CD4-positive, CD25-positive, alpha-beta regulatory T cell (primary cell): ENCODE results near the gene AKR1D1. TPM values are rescaled to one million over a fixed set of nuclear protein-coding genes. Genes with fewer than 3 reads are reported as not detected.
"Not testable (repeated sequence)": the region's sequence is repeated elsewhere in the genome, so short reads cannot be mapped to it uniquely, and the experiment has no call there.

Experiments used
- ATAC-seq, 2 donors: fragments of 150-1000 bp; cut with Tn5 transposase; one replicate each; pipeline ENCODE4 v1.10.0; 2021; ENCODE audit warnings: low read depth in 2 of 2, moderate number of reproducible peaks in 2 of 2, moderate library complexity in 1 of 2
- DNase-seq, 3 donors: peaks; one replicate each; pipeline versions ENCODE4 v3.0.0 to v3.0.0-alpha.2; 2012 to 2022; ENCODE audit warnings: mixed read lengths in 1 of 3
- H3K27ac ChIP-seq: one replicate; pipeline ENCODE4 v1.7.0; 2013; ENCODE audit warnings: mild to moderate bottlenecking, low read length; ENCODE audit not compliant: insufficient read depth, poor library complexity, severe bottlenecking
- H3K27me3 ChIP-seq: one replicate; pipeline ENCODE4 v1.7.0; 2013; ENCODE audit warnings: low read length; ENCODE audit not compliant: control insufficient read depth, insufficient read depth
- H3K36me3 ChIP-seq: one replicate; pipeline ENCODE4 v1.7.0; 2013; ENCODE audit warnings: mild to moderate bottlenecking, low read length, moderate library complexity; ENCODE audit not compliant: control insufficient read depth, insufficient read depth
- H3K4me1 ChIP-seq: 2 replicates; pipeline ENCODE4 v1.7.0; 2013; ENCODE audit warnings: mild to moderate bottlenecking, low read length; ENCODE audit not compliant: insufficient read depth, control insufficient read depth, poor library complexity, severe bottlenecking
- H3K4me3 ChIP-seq: one replicate; pipeline ENCODE4 v1.7.0; 2013; ENCODE audit warnings: low read depth, mild to moderate bottlenecking, low read length, moderate library complexity
- H3K9me3 ChIP-seq, 2 experiments: 1 replicate in 1 of 2; 2 replicates in 1 of 2; pipeline ENCODE4 v1.7.0; 2013; ENCODE audit warnings: low read length in 2 of 2, mild to moderate bottlenecking in 1 of 2, moderate library complexity in 1 of 2; ENCODE audit not compliant: control insufficient read depth in 2 of 2
- H3K27ac Mint-ChIP-seq, 3 donors: one replicate each; pipeline ENCODE4 v1.8.0; 2020 to 2022; ENCODE audit warnings: mild to moderate bottlenecking in 3 of 3, mixed read lengths in 3 of 3, moderate library complexity in 2 of 3
- H3K27me3 Mint-ChIP-seq: one replicate; pipeline ENCODE4 v1.8.0; 2022; ENCODE audit warnings: mild to moderate bottlenecking, mixed read lengths
- H3K36me3 Mint-ChIP-seq: one replicate; pipeline ENCODE4 v1.8.0; 2020; ENCODE audit warnings: mixed read lengths
- H3K4me1 Mint-ChIP-seq, 4 donors: one replicate each; pipeline ENCODE4 v1.8.0; 2020 to 2022; ENCODE audit warnings: mixed read lengths in 4 of 4, mild to moderate bottlenecking in 1 of 4
- H3K4me3 Mint-ChIP-seq, 4 donors: one replicate each; pipeline ENCODE4 v1.8.0; 2020 to 2022; ENCODE audit warnings: mild to moderate bottlenecking in 4 of 4, mixed read lengths in 4 of 4, moderate library complexity in 3 of 4
- H3K9me3 Mint-ChIP-seq, 7 donors: one replicate each; pipeline ENCODE4 v1.8.0; 2020 to 2022; ENCODE audit warnings: mixed read lengths in 7 of 7, mild to moderate bottlenecking in 3 of 7, moderate library complexity in 2 of 7
- polyA plus RNA-seq, 4 donors: library from polyadenylated mRNA; unstranded; fragments of 300-500 nt; fragmentation: Illumina TruSeq; gene quantifications; one replicate each; pipeline ENCODE4 v1.2.3, GENCODE V29; 2021
- total RNA-seq: library from RNA; stranded (reverse); gene quantifications from one replicate; pipeline ENCODE4 v1.2.3, GENCODE V29; 2022

AKR1D1 gene
- total and polyA plus RNA-seq, 5 donors from 2014 or later, result not detected

DNA sequence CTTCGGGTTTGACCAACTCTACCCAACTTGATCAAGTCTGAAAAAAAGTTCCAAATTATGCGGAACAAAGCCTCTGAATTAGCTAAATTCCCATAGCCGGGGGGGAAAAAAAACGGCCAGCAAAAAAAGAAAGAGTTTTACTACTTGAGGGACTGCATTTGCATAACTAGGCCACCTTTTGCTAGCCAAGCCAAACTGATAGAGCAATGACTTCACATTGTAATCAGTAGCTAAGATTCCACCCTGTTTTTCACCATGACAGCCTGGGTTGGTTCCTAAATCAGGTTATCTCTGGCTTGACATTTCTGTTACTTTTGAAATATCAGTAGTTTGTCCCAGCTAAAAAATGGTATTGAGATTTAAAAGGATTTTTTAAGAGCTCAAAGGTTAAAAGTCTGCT lies 43.0 kb upstream of the AKR1D1 start:
- DNase-seq (no peak), ATAC-seq (no peak)
- H3K4me3 ChIP-seq, result no peak overlapping the region
- Mint-ChIP-seq H3K27ac (no peak overlapping the region), H3K4me1 (no peaks in the 10 kb centered on the region), H3K9me3 (peaks cover 0 to 7% (median 3%) of the 10 kb centered on the region in 7 donors), H3K36me3 (peaks cover 4% of the 10 kb centered on the region), H3K27me3 (peaks cover 7% of the 10 kb centered on the region), H3K4me3 (no peak overlapping the region)
- H3K27ac ChIP-seq, result no peak overlapping the region
- no peaks in the 10 kb centered on the region for H3K4me1 ChIP-seq
- peaks cover 0 to 3% of the 10 kb centered on the region in 2 experiments for H3K9me3 ChIP-seq
- H3K27me3 ChIP-seq, result no peaks in the 10 kb centered on the region
- H3K36me3 ChIP-seq, result no peaks in the 10 kb centered on the region

DNA sequence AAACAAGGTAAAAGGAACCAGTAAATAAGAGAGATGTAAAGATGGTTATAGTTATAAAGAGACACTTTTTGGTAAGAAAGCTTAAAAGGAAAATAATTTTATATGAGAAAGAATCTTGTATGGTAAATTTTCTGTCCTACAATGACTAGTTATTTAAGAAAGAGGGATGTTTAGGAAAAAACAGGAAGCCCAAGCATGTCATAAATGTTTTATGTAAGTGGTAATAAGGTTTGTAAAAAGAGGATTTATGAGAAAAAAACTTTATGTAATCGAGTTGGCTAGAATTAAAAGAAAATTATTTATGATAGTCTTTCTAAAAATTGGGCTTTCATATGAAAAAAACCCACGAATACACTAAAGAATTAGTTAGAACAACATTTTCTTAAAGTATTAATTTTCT lies 40.1 kb upstream of the AKR1D1 start:
- no peak for ATAC-seq
- Histone ChIP-seq H3K36me3 (no peaks in the 10 kb centered on the region), H3K4me1 (no peaks in the 10 kb centered on the region), H3K27me3 (no peaks in the 10 kb centered on the region), H3K27ac (no peak overlapping the region), H3K4me3 (no peak overlapping the region), H3K9me3 (peaks cover 0 to 3% of the 10 kb centered on the region in 2 experiments)
- H3K4me1 Mint-ChIP-seq, result no peaks in the 10 kb centered on the region
- DNase-seq, result no peak
- H3K9me3 Mint-ChIP-seq, result peaks cover 0 to 17% (median 3%) of the 10 kb centered on the region in 7 donors
- no peak overlapping the region for H3K4me3 Mint-ChIP-seq
- H3K27me3 Mint-ChIP-seq, result peaks cover 19% of the 10 kb centered on the region
- H3K36me3 Mint-ChIP-seq, result peaks cover 6% of the 10 kb centered on the region
- H3K27ac Mint-ChIP-seq, result no peak overlapping the region

DNA sequence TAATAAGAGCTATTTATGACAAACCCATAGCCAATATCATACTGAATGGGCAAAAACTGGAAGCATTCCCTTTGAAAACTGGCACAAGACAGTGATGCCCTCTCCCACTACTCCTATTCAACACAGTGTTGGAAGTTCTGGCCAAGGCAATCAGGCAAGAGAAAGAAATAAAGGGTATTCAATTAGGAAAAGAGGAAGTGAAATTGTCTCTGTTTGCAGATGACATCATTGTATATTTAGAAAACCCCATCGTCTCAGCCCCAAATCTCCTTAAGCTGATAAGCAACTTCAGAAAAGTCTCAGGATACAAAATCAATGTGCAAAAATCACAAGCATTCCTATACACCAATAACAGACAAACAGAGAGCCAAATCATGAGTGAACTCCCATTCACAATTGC lies 36.2 kb upstream of the AKR1D1 start:
- not testable (repeated sequence) for H3K4me1 Mint-ChIP-seq, H3K4me3 ChIP-seq, ATAC-seq, H3K27ac Mint-ChIP-seq, H3K9me3 ChIP-seq, H3K4me3 Mint-ChIP-seq, H3K36me3 ChIP-seq, H3K36me3 Mint-ChIP-seq, H3K4me1 ChIP-seq, H3K27me3 ChIP-seq, H3K27ac ChIP-seq, DNase-seq
- peaks cover 22% of the 10 kb centered on the region for H3K27me3 Mint-ChIP-seq
- peaks cover 0 to 20% (median 3%) of the 10 kb centered on the region in 7 donors for H3K9me3 Mint-ChIP-seq

DNA sequence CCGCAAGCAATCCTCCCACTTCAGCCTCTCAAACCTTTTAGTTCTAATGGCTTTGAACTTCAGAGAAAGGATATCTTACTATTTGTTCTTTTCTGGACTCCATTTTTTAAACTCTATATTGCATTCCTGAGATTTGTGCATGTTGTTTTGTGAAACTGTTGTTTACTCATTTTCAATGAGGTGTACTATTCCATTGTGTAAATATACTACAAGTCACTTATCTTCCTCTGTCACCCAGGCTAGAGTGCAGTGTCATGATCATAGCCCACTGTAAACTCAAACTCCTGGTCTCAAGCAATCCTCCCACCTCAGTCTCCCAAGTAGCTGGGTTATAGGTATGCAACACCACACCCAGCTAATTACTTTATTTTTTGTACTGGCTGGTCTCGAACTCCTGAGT lies 31.4 kb upstream of the AKR1D1 start:
- Mint-ChIP-seq H3K4me3 (no peak overlapping the region), H3K27ac (no peak overlapping the region), H3K36me3 (peaks cover 5% of the 10 kb centered on the region), H3K9me3 (peaks cover 0 to 12% (median 0%) of the 10 kb centered on the region in 7 donors), H3K27me3 (peaks cover 5% of the 10 kb centered on the region), H3K4me1 (no peaks in the 10 kb centered on the region)
- Histone ChIP-seq H3K27ac (no peak overlapping the region), H3K4me1 (no peaks in the 10 kb centered on the region), H3K4me3 (no peak overlapping the region), H3K27me3 (peaks cover 2% of the 10 kb centered on the region), H3K9me3 (no peaks in the 10 kb centered on the region), H3K36me3 (no peaks in the 10 kb centered on the region)
- DNase-seq (no peak), ATAC-seq (no peak)

DNA sequence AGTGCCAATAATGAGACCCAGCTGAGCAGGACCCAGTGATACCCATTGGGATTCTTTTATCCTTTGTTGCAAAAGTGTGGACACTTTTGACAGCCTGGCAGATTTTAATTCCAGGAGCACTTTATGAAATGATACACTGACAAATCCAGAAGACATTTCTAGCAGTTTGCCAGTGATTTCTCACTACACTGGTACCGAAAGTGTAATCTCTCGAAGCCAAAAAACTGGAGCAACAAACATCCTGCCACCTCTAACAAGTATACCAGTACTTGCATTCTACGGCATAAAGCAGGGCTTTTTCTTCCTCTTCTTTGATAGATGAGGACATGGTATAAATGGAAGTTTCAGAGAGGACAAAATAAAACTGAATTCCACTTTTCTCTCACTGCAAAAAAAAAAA lies 28.4 kb upstream of the AKR1D1 start:
- Mint-ChIP-seq H3K4me1 (no peaks in the 10 kb centered on the region), H3K4me3 (no peak overlapping the region), H3K27me3 (no peaks in the 10 kb centered on the region), H3K36me3 (no peaks in the 10 kb centered on the region), H3K27ac (no peak overlapping the region), H3K9me3 (peaks cover 0 to 7% (median 0%) of the 10 kb centered on the region in 7 donors)
- no peak overlapping the region for H3K4me3 ChIP-seq
- peaks cover 2% of the 10 kb centered on the region for H3K27me3 ChIP-seq
- no peak overlapping the region for H3K27ac ChIP-seq
- no peaks in the 10 kb centered on the region for H3K9me3 ChIP-seq
- no peaks in the 10 kb centered on the region for H3K36me3 ChIP-seq
- no peak for DNase-seq
- no peaks in the 10 kb centered on the region for H3K4me1 ChIP-seq
- no peak for ATAC-seq

DNA sequence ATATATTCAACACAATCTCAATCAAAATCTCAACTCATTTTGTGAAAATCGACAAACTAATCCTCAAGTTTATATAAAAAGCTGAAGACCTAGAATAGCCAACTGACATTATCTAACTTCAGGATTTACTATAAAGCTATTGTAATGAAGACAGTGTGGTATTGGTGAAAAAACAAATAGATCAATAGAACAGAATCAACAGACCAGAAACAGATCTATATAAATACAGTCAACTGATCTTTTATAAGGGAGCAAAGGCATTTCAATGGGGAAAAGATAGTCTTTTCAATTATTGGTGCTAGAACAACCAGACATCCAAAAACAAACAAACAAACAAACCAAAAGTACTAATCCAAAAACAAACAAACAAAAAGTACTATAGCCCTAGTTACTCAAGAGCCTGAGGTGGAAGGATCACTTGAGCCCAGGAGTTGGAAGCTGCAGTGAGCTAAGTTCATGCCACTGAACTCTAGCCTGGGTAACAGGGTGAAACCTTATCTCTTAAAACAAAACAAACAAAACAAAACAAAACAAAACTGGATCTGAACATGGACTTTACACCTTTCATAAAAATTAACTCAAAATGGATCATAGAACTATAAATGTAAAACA lies 26.6 kb upstream of the AKR1D1 start:
- H3K27ac ChIP-seq, result no peak overlapping the region
- Mint-ChIP-seq H3K4me3 (no peak overlapping the region), H3K27me3 (no peaks in the 10 kb centered on the region), H3K27ac (no peak overlapping the region), H3K4me1 (no peaks in the 10 kb centered on the region), H3K9me3 (peaks cover 0 to 10% (median 0%) of the 10 kb centered on the region in 7 donors), H3K36me3 (no peaks in the 10 kb centered on the region)
- DNase-seq (no peak), ATAC-seq (no peak)
- no peaks in the 10 kb centered on the region for H3K4me1 ChIP-seq
- H3K36me3 ChIP-seq, result no peaks in the 10 kb centered on the region
- H3K9me3 ChIP-seq, result no peaks in the 10 kb centered on the region
- no peak overlapping the region for H3K4me3 ChIP-seq
- peaks cover 2% of the 10 kb centered on the region for H3K27me3 ChIP-seq

DNA sequence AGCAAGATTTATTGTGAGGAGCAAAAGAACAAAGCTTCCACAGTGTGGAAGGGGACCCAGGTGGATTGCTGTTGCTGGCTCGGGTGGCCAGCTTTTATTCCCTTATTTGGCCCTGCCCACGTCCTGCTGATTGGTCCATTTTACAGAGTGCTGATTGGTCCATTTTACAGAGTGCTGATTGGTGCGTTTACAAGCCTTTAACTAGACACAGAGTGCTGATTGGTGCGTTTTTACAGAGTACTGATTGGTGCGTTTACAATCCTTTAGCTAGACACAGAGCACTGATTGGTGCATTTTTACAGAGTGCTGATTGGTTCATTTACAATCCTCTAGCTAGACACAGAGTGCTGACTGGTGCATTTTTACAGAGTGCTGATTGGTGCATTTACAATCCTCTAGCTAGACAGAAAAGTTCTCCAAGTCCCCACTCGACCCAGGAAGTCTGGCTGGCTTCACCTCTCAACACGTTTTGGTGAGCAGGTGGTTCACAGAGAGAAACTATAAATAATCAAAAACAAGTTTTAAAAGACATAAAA lies 24.5 kb upstream of the AKR1D1 start:
- H3K9me3 Mint-ChIP-seq, H3K4me1 Mint-ChIP-seq, H3K27ac Mint-ChIP-seq, H3K4me3 ChIP-seq, DNase-seq, H3K36me3 ChIP-seq, H3K27me3 ChIP-seq, H3K4me1 ChIP-seq, H3K27me3 Mint-ChIP-seq, H3K27ac ChIP-seq, H3K9me3 ChIP-seq, ATAC-seq, H3K4me3 Mint-ChIP-seq, H3K36me3 Mint-ChIP-seq: not testable (repeated sequence)

DNA sequence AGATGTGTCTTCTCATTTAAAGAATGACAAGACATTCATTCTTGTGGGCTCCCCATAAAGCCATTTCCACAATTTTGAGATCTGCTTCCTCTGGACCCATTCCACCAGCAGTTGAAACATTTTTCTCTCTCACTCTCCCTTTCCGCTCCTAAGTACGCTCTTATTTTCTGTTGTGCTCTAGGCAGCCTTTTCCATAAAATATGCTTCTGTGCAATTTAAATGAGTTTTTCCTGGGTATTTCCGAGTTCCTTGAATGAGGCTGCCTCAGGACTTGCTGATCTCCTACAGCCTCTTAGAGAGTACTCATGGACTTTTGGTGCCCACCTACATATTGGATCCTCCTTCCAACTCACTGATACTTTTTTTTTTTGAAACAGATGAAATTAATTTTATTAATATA lies 23.6 kb upstream of the AKR1D1 start:
- DNase-seq (no peak), ATAC-seq (no peak)
- Histone ChIP-seq H3K27me3 (no peaks in the 10 kb centered on the region), H3K9me3 (no peaks in the 10 kb centered on the region), H3K4me3 (no peak overlapping the region), H3K36me3 (no peaks in the 10 kb centered on the region), H3K4me1 (no peaks in the 10 kb centered on the region), H3K27ac (no peak overlapping the region)
- Mint-ChIP-seq H3K27ac (no peak overlapping the region), H3K27me3 (no peaks in the 10 kb centered on the region), H3K9me3 (peaks cover 0 to 11% (median 0%) of the 10 kb centered on the region in 7 donors), H3K36me3 (no peaks in the 10 kb centered on the region), H3K4me1 (no peaks in the 10 kb centered on the region), H3K4me3 (no peak overlapping the region)
